Heart right ventricle (tissue), 16 donors: ENCODE results near the gene MAP3K4. TPM values are rescaled to one million over a fixed set of nuclear protein-coding genes. Genes with fewer than 3 reads are reported as not detected.
A peak's percentile ranks its signal among the peaks of the same experiment; 100 is the strongest.
"Not testable (repeated sequence)": the region's sequence is repeated elsewhere in the genome, so short reads cannot be mapped to it uniquely, and the experiment has no call there.

ENCODE experiments used
- ATAC-seq, 8 donors: fragments of 200-7000 bp; cut with Tn5 transposase; one replicate each; pipeline ENCODE4 v1.9.1; 2020; ENCODE audit warnings: mild to moderate bottlenecking in 8 of 8, moderate library complexity in 8 of 8, moderate number of reproducible peaks in 1 of 8
- DNase-seq, 2 donors: peaks; one replicate each; pipeline ENCODE4 v3.0.0-alpha.2; 2020
- H3K27ac ChIP-seq, 10 donors: fragments of 200-600 bp; sonication (generic) in 2 of 10; one replicate each; pipeline versions ENCODE4 v1.5.0 to v1.8.0; 2020 to 2022; ENCODE audit warnings: mild to moderate bottlenecking in 3 of 10
- H3K27me3 ChIP-seq, 7 donors: fragments of 200-600 bp; one replicate each; pipeline ENCODE4 v1.8.0; 2021 to 2022; ENCODE audit warnings: mild to moderate bottlenecking in 2 of 7
- H3K36me3 ChIP-seq, 9 donors: fragments of 200-600 bp; sonication (generic) in 1 of 9; one replicate each; pipeline versions ENCODE4 v1.5.0 to v1.8.0; 2020 to 2022; ENCODE audit warnings: mild to moderate bottlenecking in 2 of 9
- H3K4me1 ChIP-seq, 9 donors: fragments of 200-600 bp; sonication (generic) in 1 of 9; one replicate each; pipeline versions ENCODE4 v1.5.0 to v1.8.0; 2020 to 2022; ENCODE audit warnings: mild to moderate bottlenecking in 4 of 9
- H3K4me3 ChIP-seq, 10 donors: fragments of 200-600 bp; sonication (generic) in 2 of 10; one replicate each; pipeline versions ENCODE4 v1.5.0 to v1.8.0; 2020 to 2022; ENCODE audit warnings: mild to moderate bottlenecking in 7 of 10, moderate library complexity in 2 of 10
- H3K9me3 ChIP-seq, 11 donors: fragments of 200-600 bp in 10 of 11; sonication (generic) in 2 of 11; one replicate each; pipeline versions ENCODE4 v1.5.0 to v1.8.0; 2013 to 2022; ENCODE audit warnings: mild to moderate bottlenecking in 2 of 11, control low read depth in 1 of 11, moderate library complexity in 1 of 11
- WGBS, 2 donors: extraction: QIAGEN DNeasy Blood & Tissue Kit; methylation state at CpG; one replicate each; pipeline ENCODE4 v1.1.7; 2013; ENCODE audit warnings: inconsistent platforms in 1 of 2; 5-methylcytosine and 5-hydroxymethylcytosine counted together
- intact Hi-C, 10 donors: fragments of 100-400 bp; cut with DNase I; formaldehyde crosslinking; loops; one replicate each; pipeline versions ENCODE4 v1.11.1 to v1.14.2; 2022
- polyA plus RNA-seq, 2 donors: library from polyadenylated mRNA; stranded (reverse); fragments of 200-250 nt; gene quantifications; one replicate each; pipeline ENCODE4 v1.2.3, GENCODE V29; 2013
- total RNA-seq, 10 donors: library from RNA; stranded (reverse); fragmentation: NEBNext Ultra II Directional in 3 of 10; extraction: Animal tissue kit (Norgen Biotek cat#: 25700) in 3 of 10; gene quantifications; one replicate each; pipeline versions ENCODE4 v1.2.1 to v1.2.4, GENCODE V29; 2021 to 2023
- TF ChIP-seq, protein P1 (sequence below), 9 donors: fragments of 200-600 bp; sonication (generic) in 2 of 9; IDR thresholded peaks; one replicate each; pipeline versions ENCODE4 v1.5.0 to v1.8.0; 2021 to 2022; ENCODE audit warnings: antibody characterized with exemption in 9 of 9, mild to moderate bottlenecking in 5 of 9, moderate library complexity in 1 of 9
- donor health status: Arrhythmogenic right ventricular cardiomyopathy.
- donor health status: ischemic (EF 13 %, LVEDD 7.1; RV severe dilation, severe dysfunction).
- donor health status: healthy with polysubstance abuse.
- donor health status: DM: no; HTN: yes; CAD: no.
- donor health status: DM: no; HTN: no; CAD: no.
- donor health status: ischemic (EF 25% LVEDD 6.9; RV normal size, moderate dysfunction).
- donor health status: ischemic (EF 25% LVEDD 5.7; RV mildly dilated, moderate dysfunction).
- donor health status: healthy.
- donor health status: DM: yes; HTN: yes; CAD: no.
- donor health status: Ischemic cardiomyopathy.
- donor health status: ischemic (EF 35%, LVEDD 5.7; RV mildly dilated, moderate dysfunction).
- donor health status: nonischemic (EF 11% LVEDD 7.7; RV severe dilation, severe dysfunction).
- donor health status: DM: yes; HTN: yes; CAD: no.
- donor health status: PGD.
- donor health status: ischemic (EF 29% LVEDD 5.4; RV normal size, mild dysfunction).
- donor health status: nonischemic (EF 23%, LVEDD 6.1; RV moderate dilation, normal function).

The MAP3K4 gene
- total and polyA plus RNA-seq, 12 donors: 10.5 to 50.2 (median 30.9) TPM

DNA sequence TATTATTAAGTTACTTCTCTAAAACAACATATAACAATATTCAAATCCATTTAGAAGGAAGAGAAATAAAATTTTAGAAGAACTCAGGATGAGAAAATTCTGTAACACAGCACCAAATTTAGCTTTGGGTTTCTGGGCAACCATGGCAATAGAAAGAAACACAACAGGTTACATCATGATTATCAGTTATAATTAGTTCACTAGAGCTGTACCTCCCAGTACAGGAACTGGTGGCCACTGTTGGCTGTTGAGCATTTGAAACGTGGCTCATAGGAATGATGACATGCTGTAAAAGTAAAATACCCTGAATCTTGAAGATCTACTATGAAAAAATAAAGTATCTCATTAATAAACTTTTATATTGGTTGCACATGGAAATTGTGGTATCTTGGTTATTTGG lies 23.7 kb upstream of the MAP3K4 start:
- TF ChIP-seq, protein P1, sequence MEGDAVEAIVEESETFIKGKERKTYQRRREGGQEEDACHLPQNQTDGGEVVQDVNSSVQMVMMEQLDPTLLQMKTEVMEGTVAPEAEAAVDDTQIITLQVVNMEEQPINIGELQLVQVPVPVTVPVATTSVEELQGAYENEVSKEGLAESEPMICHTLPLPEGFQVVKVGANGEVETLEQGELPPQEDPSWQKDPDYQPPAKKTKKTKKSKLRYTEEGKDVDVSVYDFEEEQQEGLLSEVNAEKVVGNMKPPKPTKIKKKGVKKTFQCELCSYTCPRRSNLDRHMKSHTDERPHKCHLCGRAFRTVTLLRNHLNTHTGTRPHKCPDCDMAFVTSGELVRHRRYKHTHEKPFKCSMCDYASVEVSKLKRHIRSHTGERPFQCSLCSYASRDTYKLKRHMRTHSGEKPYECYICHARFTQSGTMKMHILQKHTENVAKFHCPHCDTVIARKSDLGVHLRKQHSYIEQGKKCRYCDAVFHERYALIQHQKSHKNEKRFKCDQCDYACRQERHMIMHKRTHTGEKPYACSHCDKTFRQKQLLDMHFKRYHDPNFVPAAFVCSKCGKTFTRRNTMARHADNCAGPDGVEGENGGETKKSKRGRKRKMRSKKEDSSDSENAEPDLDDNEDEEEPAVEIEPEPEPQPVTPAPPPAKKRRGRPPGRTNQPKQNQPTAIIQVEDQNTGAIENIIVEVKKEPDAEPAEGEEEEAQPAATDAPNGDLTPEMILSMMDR (IDR thresholded peaks at IDR 0.05): no peak
- 10 to 22% methylated on average over 1 of the region's 1 CpG for WGBS, 2 donors

DNA sequence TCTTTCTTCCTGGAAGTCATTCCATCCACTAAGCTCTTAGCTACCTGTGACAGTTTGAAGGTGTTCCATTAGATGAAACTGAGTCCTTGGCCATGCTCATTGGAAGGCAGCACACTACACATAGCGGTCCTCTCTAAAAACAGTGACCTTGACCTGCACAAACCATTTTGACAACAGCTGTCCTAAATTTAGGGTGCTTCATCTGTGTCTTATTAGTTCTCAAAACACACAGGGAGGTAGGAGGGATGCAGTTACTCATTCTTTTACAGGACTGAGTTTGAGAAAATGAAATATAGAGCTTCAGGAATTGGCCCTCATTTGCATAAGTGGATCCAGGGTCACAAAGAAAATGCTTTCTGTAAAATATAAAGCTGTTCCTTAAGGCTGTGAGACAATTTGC lies 20.4 kb upstream of the MAP3K4 start:
- Histone ChIP-seq H3K27me3 (no peaks in the 10 kb centered on the region), H3K4me3 (no peak overlapping the region), H3K4me1 (peaks cover 0 to 53% (median 27%) of the 10 kb centered on the region in 9 donors), H3K27ac (no peak overlapping the region), H3K9me3 (no peaks in the 10 kb centered on the region), H3K36me3 (no peaks in the 10 kb centered on the region)
- no peak for DNase-seq
- TF ChIP-seq, protein P1 (IDR thresholded peaks at IDR 0.05): no peak
- WGBS, 2 donors: 92 to 100% methylated on average over 1 of the region's 1 CpG
- no peak for ATAC-seq
- intact Hi-C loops: loop anchor here in 2 of 10 donors (5.0 kb wide), 1 partner anchor 39 kb away; no protein-coding TSS in a partner anchor

More for the DNA sequence above, 23.7 kb upstream of the MAP3K4 start:
- Histone ChIP-seq H3K27ac (no peak overlapping the region), H3K27me3 (no peaks in the 10 kb centered on the region), H3K4me1 (peaks cover 0 to 31% (median 7%) of the 10 kb centered on the region in 9 donors), H3K36me3 (no peaks in the 10 kb centered on the region), H3K4me3 (no peak overlapping the region), H3K9me3 (no peaks in the 10 kb centered on the region)
- ATAC-seq (peak in 5 of 8 donors; percentile 39 to 78 (median 64)), DNase-seq (no peak)
- intact Hi-C loops: no loop called here

DNA sequence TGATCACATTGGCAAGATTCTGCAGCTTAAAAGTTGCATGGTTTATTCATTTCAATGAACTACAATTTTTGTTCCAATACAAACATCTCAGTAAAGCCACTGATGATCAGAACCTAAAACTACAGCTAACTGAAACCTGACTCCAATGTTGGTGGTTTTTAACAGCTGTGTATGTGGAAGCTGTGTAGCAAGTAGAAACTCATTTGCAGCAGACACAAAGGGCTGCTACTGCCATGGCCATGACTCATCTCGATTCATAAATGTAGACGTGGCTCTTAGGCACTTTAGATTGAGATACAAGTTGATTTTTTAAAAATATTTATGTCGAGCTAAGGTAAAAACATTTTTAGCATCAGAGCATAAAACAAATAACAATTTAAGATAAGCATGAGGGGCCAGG lies 19.5 kb upstream of the MAP3K4 start:
- Histone ChIP-seq H3K27ac (peak overlapping the region in 6 of 10 donors; percentile 11 to 91 (median 78)), H3K9me3 (no peaks in the 10 kb centered on the region), H3K4me1 (peaks cover 0 to 46% (median 27%) of the 10 kb centered on the region in 9 donors), H3K27me3 (no peaks in the 10 kb centered on the region), H3K36me3 (no peaks in the 10 kb centered on the region), H3K4me3 (no peak overlapping the region)
- ATAC-seq (peak in 1 of 8 donors; percentile 45), DNase-seq (no peak)
- TF ChIP-seq, protein P1 (IDR thresholded peaks at IDR 0.05): no peak
- 54 to 57% methylated on average over 3 of the region's 3 CpGs for WGBS, 2 donors
- intact Hi-C loops: loop anchor here in 2 of 10 donors (5.0 kb wide), 1 partner anchor 40 kb away; no protein-coding TSS in a partner anchor

DNA sequence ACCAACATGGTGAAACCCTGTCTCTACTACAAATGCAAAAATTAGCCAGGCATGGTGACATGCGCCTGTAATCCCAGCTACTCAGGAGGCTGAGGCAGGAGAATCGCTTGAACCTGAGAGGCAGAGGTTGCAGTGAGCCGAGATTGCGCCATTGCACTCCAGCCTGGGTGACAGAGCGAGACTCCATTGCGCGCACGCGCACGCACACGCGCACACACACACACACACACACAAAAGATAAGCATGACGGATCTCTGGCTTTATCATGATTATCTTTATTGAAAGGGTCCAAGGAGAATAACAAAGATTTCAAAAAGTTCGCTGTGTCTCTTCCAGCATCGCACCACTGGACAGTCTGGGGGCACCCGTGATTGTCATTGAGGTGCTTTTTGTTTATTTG lies 19.0 kb upstream of the MAP3K4 start:
- intact Hi-C loops: loop anchor here in 2 of 10 donors (5.0 kb wide), 1 partner anchor 40 kb away; no protein-coding TSS in a partner anchor
- not testable (repeated sequence) for H3K4me3 ChIP-seq, H3K27me3 ChIP-seq, DNase-seq, H3K9me3 ChIP-seq, ATAC-seq, H3K36me3 ChIP-seq
- WGBS, 2 donors: 88 to 94% methylated on average over 16 of the region's 16 CpGs
- peak overlapping the region in 8 of 10 donors; percentile 62 to 91 (median 80) for H3K27ac ChIP-seq
- H3K4me1 ChIP-seq: peaks cover 0 to 42% (median 27%) of the 10 kb centered on the region in 9 donors
